Measurements from ENCODE around the gene SLC43A1. TPM values are rescaled to one million over a fixed set of nuclear protein-coding genes. Genes with fewer than 3 reads are reported as not detected.
"Not testable (repeated sequence)": the region's sequence is repeated elsewhere in the genome, so short reads cannot be mapped to it uniquely, and the experiment has no call there.

Gene SLC43A1
- polyA plus RNA-seq (ENCODE audit: insufficient read length in 4 of 4), result 1 to 10 TPM; 5.4 to 6.6 (median 5.9) TPM

GRCh38 chr11:57515332-57516060 lies at the start of gene SLC43A1:
Gene SLC43A1 (minus strand): TSS chr11:57515702. CDS start chr11:57514111, 1,591 bp downstream.
- no peak for DNase-seq (ENCODE audit: low read depth in 4 of 4, low spot score in 3 of 4)

GRCh38 chr11:57562596-57562995 lies 47.1 kb upstream of the SLC43A1 start:
- no peak for DNase-seq (ENCODE audit: low read depth in 4 of 4, low spot score in 3 of 4)

DNA sequence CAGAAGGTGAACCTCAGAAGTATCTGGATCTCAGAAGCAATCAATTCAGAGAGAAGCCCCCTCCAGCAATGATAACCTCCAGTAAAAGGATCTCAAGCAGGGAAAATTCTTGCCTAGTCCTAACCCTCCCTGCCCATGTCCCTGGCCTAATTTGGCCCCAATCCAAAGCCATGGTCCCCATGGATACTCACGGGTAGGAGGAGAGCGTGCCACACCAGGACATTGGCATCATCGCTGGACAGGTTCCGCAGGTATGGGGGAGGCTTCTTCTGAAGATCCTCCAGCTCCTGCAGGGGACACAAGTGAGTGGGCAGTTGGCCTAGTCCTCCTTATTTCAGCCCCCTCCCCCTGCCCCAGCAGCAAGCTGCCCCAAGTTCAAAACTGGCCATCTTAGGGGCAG lies 44.6 kb upstream of the SLC43A1 start:
- no peak for DNase-seq (ENCODE audit: low read depth in 4 of 4, low spot score in 3 of 4)

- no peak for DNase-seq (ENCODE audit: low read depth in 4 of 4, low spot score in 3 of 4)
Observed at GRCh38 chr11:57556041-57556440, 40.5 kb upstream of the SLC43A1 start.

- no peak for DNase-seq (ENCODE audit: low read depth in 4 of 4, low spot score in 3 of 4)
Observed at GRCh38 chr11:57555393-57555792, 39.9 kb upstream of the SLC43A1 start.

- DNase-seq (ENCODE audit: low read depth in 4 of 4, low spot score in 3 of 4), result no peak
Observed at GRCh38 chr11:57552479-57552878, 37.0 kb upstream of the SLC43A1 start.

GRCh38 chr11:57551941-57552340 lies 36.4 kb upstream of the SLC43A1 start:
- no peak for DNase-seq (ENCODE audit: low read depth in 4 of 4, low spot score in 3 of 4)

DNA sequence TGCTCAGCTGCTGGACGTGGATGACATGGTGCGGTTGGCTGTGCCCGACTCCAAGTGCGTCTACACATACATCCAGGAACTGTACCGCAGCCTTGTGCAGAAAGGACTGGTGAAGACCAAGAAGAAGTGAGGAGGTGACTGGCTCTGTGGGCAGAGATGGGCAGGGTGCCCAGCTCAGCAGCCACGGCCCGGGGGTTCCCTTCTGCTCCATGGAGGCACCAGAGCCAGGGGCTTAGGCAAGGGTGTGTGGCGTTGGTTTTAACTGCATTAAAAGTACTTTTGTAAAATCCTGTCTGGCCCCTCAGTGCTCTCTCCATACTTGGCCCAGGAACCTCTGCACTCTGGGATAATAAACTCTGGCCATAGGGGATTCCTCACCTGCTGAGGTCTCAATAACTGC lies 34.5 kb upstream of the SLC43A1 start:
- DNase-seq (ENCODE audit: low read depth in 4 of 4, low spot score in 3 of 4), result no peak

DNA sequence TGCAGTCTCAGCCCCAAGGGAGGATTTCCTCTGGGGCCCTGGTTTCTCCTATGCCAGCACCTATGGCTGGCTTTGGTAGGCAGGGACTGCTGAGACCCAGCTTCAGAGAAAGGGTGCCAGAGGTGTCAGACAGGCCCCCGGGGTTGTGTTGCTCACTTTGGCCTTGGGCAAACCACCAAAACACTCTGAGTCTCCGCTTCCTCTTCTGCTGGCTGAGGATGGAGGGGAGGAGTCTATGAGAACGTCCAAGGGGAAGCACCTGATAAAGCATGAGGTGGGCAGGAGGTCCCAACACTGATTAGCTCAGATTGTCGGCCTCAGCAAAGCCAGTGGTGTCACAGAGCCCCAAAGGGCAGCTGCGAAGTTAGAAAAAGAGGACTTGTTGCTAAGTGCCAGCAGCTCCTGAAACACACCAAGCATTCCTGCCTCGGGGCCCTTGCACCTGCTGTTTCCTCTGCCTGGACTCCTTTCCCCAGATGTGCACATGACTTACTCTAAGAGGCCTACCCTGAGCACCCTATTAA lies 32.4 kb upstream of the SLC43A1 start:
- DNase-seq (ENCODE audit: low read depth in 4 of 4, low spot score in 3 of 4), result no peak

- no peak for DNase-seq (ENCODE audit: low read depth in 4 of 4, low spot score in 3 of 4)
Observed at GRCh38 chr11:57546869-57547475, 31.5 kb upstream of the SLC43A1 start.

DNA sequence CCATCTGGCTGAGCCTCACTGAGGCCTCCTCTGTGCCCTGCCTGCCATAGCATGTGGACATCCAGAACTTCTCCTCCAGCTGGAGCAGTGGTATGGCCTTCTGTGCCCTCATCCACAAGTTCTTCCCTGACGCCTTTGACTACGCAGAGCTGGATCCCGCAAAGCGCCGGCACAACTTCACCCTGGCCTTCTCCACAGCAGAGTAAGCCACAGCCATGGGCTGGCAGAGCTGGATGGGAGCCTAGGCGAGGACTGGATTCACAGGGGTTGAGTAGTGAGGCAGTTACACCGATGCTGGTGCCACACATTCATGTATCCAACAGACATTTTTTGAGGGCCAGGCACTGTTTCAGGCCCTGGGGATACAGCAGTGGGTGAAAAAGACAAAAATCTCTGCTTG lies 30.9 kb upstream of the SLC43A1 start:
- no peak for DNase-seq (ENCODE audit: low read depth in 4 of 4, low spot score in 3 of 4)

GRCh38 chr11:57545883-57546282 lies 30.4 kb upstream of the SLC43A1 start:
- DNase-seq (ENCODE audit: low read depth in 4 of 4, low spot score in 3 of 4), result no peak

- no peak for DNase-seq (ENCODE audit: low read depth in 4 of 4, low spot score in 3 of 4)
Observed at GRCh38 chr11:57544566-57544965, 29.1 kb upstream of the SLC43A1 start.

- no peak for DNase-seq (ENCODE audit: low read depth in 4 of 4, low spot score in 3 of 4)
Observed at GRCh38 chr11:57543593-57543992, 28.1 kb upstream of the SLC43A1 start.

DNA sequence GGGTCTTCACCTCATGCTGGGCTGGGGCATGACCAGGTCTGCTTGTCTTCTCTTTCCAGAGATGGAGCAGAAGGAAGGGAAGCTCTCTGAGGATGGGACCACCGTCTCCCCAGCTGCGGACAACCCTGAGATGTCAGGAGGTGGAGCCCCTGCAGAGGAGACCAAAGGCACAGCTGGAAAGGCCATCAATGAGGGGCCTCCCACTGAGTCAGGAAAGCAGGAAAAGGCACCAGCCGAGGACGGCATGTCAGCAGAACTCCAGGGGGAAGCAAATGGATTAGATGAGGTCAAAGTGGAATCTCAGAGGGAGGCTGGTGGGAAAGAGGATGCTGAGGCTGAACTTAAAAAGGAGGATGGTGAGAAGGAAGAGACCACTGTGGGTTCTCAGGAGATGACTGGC lies 27.1 kb upstream of the SLC43A1 start:
- DNase-seq (ENCODE audit: low read depth in 4 of 4, low spot score in 3 of 4), result no peak

DNA sequence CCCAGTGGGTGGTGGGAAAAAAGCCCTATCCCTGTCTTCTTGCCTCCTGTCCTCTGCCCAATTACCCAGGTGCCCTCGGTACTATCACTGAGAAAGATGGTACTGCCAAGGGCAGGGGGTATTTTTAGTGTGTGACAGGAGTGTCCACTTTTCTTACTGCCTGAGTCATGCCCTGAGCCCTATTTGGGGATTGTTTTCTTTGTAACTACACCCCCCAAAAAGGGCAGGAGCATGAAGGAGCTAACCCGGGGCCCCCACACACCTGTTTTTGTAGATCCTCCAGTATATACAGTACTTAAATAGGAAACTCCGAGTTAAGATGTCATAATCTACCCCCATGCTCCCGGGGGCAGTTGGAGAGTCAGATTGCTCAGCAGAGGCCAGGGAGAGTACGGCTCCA lies 25.7 kb upstream of the SLC43A1 start:
- no peak for DNase-seq (ENCODE audit: low read depth in 4 of 4, low spot score in 3 of 4)

GRCh38 chr11:57539342-57539741 lies 23.8 kb upstream of the SLC43A1 start:
- no peak for DNase-seq (ENCODE audit: low read depth in 4 of 4, low spot score in 3 of 4)

GRCh38 chr11:57536947-57537619 lies 21.6 kb upstream of the SLC43A1 start, which contains the start of gene SMTNL1:
Gene SMTNL1 (plus strand): TSS chr11:57537595. CDS start chr11:57542643, 5,048 bp downstream.
- no peak for DNase-seq (ENCODE audit: low read depth in 4 of 4, low spot score in 3 of 4)

DNA sequence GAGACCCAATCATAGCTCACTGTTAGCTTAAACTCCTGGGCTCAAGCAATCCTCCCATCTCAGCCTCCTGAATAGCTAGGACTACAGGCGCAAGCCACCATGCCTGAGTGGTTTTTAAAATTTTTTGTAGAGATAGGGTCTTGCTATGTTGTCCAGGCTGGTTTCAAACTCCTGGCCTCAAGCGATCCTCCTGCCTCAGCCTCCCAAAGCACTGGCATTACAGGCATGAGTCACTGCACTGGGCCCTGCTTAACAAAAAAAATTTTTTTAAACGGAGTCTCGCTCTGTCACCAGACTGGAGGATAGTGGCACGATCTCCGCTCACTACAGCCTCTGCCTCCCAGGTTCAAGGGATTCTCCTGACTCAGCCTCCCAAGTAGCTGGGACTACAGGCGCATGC lies 18.9 kb upstream of the SLC43A1 start:
- not testable (repeated sequence) for DNase-seq (ENCODE audit: low read depth in 4 of 4, low spot score in 3 of 4)

DNA sequence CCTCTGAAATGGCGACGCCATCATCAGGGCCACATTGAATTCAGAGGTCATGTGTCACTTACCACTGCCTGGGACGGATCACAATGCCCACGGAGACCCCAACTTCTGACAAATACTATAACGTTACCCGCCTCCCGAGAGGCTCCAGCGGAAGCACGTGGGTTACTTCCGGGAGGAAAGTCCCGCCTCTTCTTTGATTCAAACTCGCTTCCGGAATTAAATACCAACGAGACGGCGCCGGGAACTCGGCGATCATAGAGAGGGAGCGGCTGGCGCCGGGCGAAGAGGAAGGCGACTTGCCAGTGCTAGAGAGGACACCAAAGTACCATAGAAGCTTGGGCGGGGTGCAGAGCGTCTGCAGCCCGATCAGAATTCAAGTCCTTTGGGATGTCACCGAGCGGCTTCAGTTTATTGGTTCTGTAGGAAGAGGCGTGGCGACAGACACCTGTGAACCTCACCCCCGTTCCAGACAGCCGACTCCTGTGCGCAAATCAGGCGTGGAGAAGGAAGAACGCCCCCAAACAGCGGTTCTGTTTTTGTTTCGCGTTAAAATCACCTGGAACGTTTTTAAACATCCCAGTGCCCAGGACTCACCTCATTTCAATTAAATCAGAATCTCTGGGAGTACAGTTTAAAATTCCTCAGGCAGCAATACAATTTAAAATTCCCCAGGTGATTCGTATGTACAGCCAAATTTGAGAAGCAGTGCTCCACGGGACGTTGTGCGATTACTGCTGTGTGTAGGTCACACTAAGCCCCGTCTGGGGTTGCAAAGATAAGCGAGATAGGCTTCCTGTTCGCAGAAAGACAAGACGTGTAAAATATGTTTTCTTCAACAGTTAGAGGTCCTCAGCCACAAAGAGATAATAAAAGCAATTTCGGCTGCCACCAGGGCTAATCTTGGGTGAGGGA lies 15.3 kb upstream of the SLC43A1 start, which contains the start of gene TIMM10:
Gene TIMM10 (minus strand): TSS at position 159 of the 912 bp plus-strand sequence. CDS start 565 bp downstream, outside the sequence.
- peak; percentile 86 to 93 (median 90) for DNase-seq (ENCODE audit: low read depth in 4 of 4, low spot score in 3 of 4)
